Hippocampal formation (tissue), 2 donors: ENCODE data around the gene SNX13.
A peak's percentile ranks its signal among the peaks of the same experiment; 100 is the strongest.
"Not testable (repeated sequence)": the region's sequence is repeated elsewhere in the genome, so short reads cannot be mapped to it uniquely, and the experiment has no call there.

Experiments
- DNase-seq, 2 donors: peaks; one replicate each; lab custom pipeline; 2025; lab: John Stamatoyannopoulos, UW

SNX13 gene

DNA sequence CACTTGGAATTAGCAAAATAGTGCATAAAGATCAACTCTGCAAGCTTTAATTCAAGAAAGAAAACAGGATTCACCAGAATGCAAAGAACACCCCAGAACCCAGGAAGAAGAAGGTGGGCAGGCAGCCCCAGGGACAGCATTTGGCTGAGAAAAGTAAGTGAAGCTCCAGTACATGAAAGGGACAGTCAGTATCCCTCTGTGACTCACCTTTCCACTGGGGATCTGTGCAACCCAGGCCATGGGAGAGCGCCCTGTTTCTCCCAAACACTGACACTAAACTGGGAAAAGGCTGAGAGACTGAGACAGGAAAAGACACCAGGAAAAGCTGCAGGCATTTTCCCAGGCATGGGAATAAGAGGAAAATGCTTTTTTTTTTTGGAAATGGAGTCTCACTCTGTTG lies 28.2 kb downstream of the SNX13 start:
- no peak for DNase-seq

DNA sequence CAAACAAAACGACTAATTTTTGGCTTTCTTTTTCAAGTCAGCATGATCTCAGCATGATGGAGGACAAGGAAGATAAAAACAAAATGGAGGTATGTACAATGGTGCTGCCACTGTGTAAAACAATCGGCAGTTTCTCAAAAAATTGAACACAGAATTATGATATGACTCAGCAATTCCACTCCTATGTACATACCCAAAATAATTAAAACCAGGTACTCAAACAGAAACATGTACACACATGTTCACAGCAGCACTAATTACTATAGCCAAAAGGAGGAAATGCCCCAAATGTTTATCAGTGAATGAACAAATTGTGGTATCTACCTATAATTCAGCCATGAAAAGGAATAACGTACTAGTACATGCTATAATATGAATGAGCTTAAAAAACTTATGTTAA lies 29.9 kb downstream of the SNX13 start:
- DNase-seq = no peak

DNA sequence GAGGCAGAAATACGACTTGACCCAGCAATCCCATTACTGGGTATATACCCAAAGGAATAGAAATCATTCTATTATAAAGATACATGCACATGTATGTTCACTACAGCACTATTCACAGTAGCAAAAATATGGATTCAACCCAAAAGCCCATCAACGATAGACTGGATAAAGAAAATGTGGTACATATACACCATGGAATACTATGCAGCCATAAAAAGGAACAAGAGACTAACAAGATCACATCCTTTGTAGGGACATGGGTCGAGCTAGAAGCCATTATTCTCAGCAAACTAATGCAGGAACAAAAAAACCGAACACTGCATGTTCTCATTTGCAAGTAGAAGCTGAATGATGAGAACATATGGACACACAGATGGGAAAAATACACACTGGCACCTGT lies 31.0 kb downstream of the SNX13 start:
- not testable (repeated sequence) for DNase-seq

DNA sequence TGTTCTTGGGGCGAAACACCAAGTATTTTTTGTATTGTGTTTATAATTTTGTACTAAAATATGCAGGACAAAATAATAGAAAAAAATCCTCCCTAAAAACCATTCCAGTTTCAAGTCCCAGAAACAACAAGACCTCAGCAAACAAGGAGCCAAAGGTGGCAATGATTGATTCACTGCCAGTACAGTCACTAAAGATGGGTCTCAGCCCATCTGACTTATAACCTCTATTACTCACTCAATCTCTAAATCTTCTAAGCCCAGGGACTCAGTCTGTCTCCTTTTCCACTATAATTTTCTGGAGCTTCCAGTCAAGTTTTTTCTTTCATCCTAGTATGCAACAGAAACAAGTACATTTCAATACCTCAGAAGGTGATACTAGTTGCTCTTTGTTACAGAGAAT lies 33.3 kb downstream of the SNX13 start:
- DNase-seq = no peak

DNA sequence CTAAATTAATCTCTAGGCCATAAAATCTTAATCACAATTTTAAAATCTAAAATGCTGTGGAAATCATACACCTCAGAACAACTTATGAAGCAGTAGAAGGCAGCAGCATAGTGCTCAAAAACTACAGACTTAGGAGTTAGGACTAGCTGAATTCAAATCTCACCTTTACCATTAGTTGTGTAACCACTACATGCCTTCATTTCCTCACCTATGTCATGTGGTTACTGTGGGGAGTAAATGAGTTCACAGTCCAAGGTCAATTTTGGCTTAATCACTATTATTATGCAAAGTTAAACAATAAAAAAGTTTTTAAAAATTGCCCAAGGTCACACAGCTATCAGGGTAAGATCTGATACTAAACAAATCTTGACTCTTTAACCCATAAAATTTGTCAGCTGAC lies 37.0 kb downstream of the SNX13 start:
- DNase-seq = no peak

DNA sequence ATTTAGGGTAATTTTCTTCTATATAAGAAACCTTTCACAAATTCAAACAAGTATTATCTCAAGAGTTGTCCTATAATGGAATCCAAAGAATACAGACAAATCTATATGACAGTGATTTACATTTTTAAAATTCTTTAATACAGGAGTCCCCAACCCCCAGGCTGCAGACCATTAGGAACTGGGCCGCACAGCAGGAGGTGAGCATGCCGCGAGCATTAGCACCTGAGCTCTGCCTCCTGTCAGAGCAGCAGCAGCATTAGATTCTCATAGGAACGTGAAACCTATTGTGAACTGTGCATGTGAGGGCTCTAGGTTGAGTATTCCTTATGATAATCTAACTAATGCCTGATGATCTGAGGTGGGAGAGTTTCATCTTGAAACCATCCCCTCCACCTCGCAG lies 37.7 kb downstream of the SNX13 start:
- DNase-seq = no peak

DNA sequence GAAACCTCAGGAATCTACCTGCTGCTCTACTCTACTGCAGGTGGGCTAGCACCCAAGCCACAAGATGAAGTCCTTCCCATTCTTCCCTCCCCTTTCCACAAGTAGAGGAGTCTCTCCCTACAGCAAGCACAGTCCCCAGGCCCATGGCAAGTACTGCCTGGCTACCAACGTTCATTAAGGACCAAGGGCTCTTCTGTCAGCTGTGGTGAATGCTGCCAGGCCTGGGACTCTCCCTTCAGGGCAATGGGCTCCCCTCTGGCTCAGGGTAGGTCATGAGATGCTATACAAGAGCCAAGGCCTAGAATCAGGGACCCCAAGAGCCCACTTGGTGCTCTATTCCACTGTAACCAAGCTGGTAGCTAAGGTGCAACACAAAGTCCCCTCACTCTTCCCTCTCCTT lies 39.8 kb downstream of the SNX13 start:
- DNase-seq = no peak

DNA sequence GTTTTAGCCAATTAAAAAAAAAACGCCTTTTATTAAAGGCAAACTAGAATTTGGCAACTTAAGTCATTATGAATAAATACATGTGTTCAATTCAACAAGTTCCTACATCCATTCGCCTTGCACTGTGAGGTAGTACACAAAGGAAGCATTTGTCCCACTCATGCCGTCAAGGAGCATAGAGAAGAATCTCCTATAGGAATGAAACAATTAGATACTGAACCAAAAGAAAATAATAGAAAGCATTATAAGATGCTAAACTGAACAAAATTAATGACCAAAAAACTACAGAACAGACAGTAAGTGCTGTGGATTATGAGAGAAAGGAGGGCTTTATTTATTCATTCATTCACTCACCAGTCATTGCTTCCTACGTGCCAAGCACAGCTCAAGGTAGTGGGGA lies 42.2 kb downstream of the SNX13 start:
- no peak for DNase-seq

DNA sequence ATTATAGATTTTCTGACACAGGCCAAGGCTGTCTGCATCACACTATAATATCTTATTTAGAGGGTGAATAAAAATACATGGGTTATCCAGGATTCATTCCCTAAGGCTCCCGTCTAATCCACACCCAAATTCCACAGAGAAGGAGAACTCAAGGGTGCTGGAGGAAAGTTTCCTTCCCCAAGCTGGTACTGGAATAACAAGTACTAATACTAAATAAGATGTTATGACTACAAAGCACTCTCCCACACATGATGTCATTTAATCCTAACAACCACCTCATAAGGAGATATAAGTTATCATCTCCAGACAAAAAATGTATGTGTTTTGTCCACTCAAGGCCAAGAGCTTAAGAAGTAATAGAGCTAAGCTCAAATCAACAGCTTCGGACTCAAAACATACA lies 53.0 kb downstream of the SNX13 start:
- no peak for DNase-seq

DNA sequence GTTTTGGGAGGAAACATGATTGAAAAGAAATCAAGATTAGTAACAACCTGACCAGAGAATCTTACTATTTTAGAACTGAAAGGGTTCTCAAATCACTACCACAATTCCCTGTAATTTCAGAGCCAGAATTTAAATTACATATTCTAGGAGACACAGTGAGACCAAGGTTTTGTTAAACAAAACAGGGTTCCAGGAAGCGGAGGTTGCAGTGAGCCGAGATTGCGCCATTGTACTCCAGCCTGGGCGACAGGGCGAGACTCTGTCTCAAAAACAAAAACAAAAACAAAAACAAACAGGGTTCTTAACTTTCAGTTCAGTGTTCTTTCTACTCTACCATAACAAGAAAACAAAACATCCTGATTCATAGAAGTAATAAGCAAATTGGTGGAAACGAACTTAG lies 57.6 kb downstream of the SNX13 start:
- DNase-seq = no peak

DNA sequence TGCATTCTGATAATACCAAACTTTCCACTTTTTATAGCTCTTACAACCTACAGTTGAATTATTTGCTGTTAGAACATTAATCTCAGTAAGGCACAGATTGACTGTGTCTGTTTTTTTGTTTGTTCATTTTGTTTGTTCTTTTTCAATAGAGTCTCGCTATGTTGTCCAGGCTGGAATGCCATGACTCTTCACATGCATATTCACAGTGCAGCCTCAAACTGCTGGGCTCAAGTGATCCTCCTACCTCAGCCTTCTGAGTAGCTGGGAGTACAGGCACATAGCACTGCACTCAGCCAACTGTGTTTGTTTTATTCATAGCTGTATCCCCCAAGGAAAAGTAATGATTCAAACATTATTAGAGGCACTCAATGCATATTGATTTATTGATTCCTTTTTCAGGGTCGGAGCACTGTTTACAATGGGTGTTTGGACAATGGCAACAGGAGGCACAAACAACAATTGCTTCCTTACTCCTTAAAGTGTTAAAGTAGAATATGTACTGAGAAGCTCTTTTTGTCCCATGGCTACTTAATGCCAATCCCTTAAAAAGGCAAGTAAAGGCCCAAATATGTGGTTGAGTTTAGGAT lies 61.1 kb downstream of the SNX13 start:
- no peak for DNase-seq

DNA sequence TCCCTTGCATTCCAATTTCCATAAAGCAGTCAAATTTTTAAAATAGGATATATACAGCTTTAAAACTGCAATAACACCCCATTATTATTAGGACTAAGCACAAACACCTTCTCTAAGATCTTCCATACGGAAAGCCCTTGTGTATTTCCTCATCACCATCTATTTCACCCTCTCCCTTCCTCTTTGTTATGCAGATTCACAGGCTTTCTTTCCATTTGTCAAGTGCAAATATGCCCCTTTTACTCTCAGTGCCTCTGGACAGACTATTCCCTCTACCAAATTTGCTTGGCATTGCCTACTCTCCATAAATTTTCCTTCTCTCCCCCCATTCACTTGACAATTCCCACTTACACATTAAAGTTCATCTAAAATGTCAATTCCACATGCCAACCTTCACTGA lies 61.7 kb downstream of the SNX13 start:
- DNase-seq = no peak

DNA sequence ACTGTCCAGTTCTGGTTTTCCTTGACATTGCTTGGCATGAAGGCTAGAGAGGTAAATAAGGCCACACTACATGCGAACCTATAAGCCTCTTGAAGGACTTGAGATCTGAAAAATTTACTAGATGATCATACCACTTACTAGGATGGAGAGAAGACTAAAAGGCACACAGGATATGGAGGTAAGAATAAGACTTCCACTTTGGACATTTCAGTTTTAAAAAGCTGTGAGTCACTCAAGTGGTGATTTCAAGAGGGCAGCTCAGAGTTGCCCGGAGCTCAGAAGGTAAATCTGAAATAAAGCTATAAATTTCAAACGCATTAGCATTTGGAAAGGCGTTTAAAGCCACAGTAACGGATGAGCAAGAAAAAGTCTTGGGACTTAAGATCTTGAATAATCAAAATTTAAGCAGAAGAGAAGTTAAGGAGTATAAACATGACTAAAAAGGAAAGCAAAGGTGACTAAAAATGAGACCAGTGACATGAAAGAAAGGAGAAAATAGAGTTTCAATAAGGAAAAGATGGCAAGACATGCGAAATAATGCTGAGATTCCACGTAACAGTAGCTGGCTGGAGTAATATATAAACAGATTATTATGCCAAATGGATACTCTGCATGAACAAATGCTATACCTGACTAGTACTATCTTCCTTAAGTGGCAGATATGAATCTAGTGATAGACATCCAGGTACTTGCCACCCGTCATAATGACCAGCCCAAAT lies 68.3 kb downstream of the SNX13 start:
- no peak for DNase-seq

DNA sequence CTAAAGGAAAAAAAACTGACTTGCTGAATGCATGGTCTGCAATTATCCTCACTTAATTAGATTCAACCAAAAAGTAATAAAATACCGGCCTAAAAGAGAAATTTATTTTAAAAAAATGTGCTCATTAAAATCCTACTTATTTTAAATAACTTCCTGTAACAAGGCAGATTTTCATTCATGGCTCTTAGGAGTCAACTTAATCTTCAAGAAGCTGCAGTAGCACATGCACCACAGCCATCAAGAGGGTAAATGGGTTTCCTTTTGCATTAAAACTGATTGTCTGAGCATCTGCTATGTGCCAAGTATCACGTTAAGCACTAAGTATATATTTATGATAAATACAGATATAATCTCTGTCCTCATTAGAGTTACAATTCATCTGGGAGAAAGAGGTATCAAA lies 69.9 kb downstream of the SNX13 start:
- DNase-seq = no peak

DNA sequence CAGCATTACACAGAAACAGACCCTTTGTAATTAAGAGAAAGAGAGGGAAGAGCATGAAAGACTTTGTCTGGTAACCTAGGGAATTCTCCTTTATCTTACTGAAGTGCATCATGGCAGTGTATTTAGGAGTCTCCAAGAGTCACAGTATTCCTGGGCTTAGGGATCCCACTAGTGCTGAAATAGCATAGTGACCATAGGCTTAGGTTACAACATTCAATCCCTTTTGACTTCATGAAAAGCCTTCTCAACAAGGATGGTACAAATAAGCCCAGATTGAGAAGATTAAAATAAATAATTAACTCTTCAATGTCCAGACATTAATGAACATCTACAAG lies 76.5 kb downstream of the SNX13 start:
- no peak for DNase-seq

DNA sequence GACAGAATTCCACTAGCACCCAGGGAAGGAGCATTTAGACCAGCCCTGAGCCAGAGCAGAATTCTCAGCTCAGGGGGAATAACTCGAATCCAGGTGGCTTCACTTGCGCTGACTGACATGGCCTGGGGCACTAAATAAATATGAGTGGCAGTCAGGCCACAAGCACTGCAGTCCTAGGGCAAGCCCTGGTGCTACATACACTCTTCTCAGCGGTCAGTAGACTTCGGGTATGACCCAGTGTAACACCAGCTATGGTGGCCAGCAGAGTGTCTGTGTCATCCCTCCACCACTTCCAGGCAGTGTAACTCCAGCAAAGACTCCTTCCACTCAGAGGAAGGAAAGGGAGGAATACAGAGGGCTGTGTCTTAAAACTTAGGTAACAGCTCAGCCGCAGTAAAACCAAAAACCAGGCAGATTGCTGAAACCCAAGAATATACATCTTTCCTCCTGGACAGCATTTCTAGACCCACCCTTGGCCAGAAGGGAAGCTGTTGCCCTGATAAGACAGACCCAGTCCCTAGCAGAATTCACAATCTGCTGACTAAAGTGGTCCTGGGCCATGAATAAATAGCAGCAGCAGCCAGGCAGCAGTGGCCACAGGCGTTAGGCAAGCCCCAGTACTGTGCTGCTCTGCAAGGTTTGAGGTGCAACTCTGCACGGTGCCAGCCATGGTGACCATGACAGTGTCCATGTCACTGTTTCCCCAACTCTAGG lies 77.0 kb downstream of the SNX13 start:
- no peak for DNase-seq

DNA sequence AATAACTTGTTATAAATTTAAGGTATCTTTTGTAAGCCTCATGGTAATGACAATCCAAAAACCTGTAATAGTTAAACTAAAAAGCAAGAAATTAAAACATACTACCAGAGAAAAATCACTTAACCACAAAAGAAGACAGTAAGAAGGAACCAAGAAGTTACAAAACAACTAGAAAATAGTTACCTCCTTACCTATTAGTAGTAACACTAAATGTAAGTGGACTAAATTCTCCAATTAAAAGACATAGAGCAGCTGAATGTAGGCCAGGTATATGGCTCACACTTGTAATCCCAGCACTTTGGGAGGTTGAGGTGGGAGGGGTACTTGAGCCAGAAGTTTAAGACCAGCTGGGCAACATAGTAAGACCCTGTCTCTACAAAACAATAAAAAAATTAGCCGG lies 84.0 kb downstream of the SNX13 start:
- DNase-seq = no peak

DNA sequence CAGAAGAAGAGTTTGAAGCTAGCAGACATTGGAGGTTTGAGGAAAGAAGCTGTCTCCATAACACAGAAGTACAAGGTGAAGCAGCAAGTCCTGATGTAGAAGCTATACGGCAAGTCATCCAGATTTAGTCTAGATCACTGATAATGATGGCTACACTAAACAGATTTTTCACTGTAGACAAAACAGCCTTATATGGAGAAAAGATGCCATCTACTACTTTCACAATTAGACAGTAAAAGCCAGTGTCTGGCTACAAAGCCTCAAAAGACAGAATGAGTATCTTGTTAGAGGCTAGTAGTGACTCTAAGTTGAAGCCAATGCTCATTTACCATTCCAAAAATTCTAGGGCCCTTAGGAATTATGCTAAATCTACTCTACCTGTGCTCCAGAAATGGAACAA lies 85.1 kb downstream of the SNX13 start:
- no peak for DNase-seq

DNA sequence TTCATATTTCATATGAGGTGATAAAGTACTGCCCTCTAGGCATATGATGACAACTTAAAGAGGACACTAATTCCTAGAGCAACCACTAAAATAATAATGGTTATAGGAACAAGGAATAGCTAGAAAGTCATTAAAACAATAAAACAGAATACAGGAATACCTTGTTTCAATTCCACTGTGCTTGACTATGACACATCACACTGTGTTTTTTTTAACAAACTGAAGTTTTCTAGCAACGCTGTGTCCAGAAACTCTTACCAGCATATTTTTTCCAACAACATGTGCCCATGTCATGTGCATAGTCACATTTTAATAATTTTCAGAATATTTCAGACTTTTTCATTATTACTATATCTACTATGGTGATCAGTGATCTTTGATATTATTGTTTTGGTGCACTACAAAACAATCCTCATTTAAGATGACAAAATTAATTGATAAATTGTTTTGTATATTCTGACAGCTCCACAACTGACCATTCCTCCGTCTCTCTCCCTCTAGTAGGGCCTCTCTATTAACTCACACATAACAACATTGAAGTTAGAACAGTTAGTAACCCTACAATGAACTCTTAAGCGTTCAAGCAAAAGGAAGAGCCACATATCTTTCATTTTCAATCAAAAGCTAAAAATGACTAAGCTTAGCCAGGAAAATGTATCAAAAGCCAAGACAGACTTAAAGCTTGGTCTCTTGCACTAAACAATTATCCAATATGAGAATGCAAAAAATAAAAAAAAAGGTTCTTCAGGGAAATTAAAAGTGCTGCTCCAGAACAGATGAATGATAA lies 85.8 kb downstream of the SNX13 start:
- no peak for DNase-seq

DNA sequence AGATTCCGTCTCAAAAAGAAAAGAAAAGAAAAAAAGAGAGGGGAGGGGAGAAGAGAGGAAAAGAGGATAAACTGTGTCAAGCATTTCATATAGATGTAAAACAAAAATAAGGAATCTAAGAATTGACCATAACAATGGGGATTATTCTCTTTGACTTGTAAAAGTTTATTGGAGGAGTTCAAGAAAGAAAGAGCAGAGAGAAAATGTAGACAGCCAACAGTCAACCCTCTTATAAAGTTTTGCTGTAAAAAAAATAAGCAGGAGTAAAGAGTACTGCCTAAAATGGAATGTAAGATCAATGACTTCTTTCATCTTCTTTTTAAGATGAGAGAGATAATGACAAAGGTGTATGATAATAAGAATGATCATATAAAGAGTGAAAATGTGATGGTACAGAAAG lies 87.9 kb downstream of the SNX13 start:
- DNase-seq = no peak

DNA sequence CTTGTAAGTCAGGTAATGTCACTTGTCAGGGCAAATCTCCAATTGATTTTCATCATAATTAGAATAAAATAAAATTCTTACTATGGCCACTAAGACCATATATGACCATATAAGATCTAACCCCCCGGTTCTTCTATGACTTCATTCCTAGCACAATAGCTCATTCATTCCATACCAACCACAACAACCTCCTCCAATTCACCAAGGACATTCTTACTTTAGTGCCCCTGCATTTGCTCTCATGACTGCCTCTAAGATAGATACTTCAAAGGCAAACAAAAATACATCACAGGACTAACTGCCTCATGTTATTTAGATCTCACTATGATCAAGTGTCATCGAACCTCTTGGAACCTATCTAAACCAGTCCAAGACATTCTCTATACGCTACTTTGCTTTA lies 90.8 kb downstream of the SNX13 start:
- DNase-seq = no peak

DNA sequence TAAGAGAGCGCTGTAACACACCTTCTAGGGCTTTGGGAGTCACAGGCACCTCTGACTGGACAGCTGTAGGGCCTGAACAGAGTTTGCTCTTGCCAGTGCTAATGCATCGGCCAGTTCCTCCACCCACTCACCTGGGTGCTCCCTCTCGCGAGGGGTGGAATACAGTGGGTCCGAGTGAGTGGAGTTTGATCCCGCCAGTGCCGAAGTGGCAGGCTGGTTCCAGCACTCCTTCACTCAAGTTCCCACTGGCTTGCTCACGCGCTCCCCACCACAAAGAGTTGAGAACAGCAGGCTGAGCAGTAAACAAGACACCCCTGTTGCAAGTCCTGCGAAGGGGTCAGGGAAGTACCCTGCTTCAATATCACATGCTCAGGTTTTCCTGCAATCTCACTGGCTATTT lies 91.8 kb downstream of the SNX13 start:
- peak in 1 of 2 donors; percentile 1 for DNase-seq

DNA sequence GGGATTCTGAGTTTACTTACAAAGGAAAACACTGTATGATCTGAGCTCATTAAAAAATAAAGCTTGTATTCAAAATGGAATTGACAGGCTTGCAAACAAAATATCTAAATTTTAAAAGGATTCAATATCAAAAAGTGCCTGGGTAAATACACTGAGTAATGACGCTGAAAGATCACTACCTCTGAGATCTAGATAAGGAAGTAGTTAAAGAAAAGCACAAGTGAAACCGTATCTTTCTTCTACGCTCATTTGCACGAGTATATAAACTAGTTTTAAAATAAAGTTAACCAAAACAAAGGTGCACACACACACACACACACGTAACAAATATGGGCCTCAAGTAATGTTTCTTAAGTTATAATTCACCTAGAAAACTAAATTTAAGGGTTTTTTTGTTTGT lies 93.4 kb downstream of the SNX13 start:
- no peak for DNase-seq
